LNCaP clone FGC (cell line): ENCODE results near the gene RSAD1.

Experiments used
- DNase-seq: peaks from one replicate; pipeline ENCODE4 v3.0.0-alpha.2; 2011; ENCODE audit warnings: low read depth
- H3K4me3 ChIP-seq: 2 replicates; pipeline ENCODE4 v1.5.1; 2011; ENCODE audit warnings: mild to moderate bottlenecking, low read depth, low read length, control low read depth
- CTCF ChIP-seq: IDR thresholded peaks from 2 replicates; pipeline ENCODE4 v1.5.1; 2012; ENCODE audit warnings: mild to moderate bottlenecking; ENCODE audit not compliant: control insufficient read depth, insufficient read depth; ENCODE audit errors: extremely low read depth

RSAD1 gene

GRCh38 chr17:50534222-50534978, 55.7 kb downstream of the RSAD1 start:
- DNase-seq, result no peak

GRCh38 chr17:50534979-50535326, 56.3 kb downstream of the RSAD1 start:
- no peak for TF ChIP-seq CTCF
- no peak for DNase-seq
- peak overlapping the region; percentile 98 for H3K4me3 ChIP-seq

More at GRCh38 chr17:50534222-50534978, 55.7 kb downstream of the RSAD1 start:
- peak overlapping the region; percentile 98 for H3K4me3 ChIP-seq
- TF ChIP-seq CTCF, result peak; percentile 55

- DNase-seq, result no peak
- TF ChIP-seq CTCF, result no peak
These were observed 56.7 kb downstream of the RSAD1 start for GRCh38 chr17:50535407-50535806.

More at GRCh38 chr17:50535407-50535806, 56.7 kb downstream of the RSAD1 start:
- H3K4me3 ChIP-seq, result peak overlapping the region; percentile 98; the same call in 1 of the 2 replicates
